Medulla oblongata (tissue), 1 donor: Measurements from ENCODE around the gene STRADA.
"Not testable (repeated sequence)": the region's sequence is repeated elsewhere in the genome, so short reads cannot be mapped to it uniquely, and the experiment has no call there.

Source experiments
- DNase-seq: peaks from one replicate; pipeline ENCODE4 v3.0.0-alpha.2; 2015; ENCODE audit errors: extremely low spot score

Gene STRADA

GRCh38 chr17:63754046-63754445 is 12.4 kb upstream of the STRADA start:
- DNase-seq = no peak

GRCh38 chr17:63753215-63753614 is 11.6 kb upstream of the STRADA start:
- no peak for DNase-seq

GRCh38 chr17:63752707-63753106 is 11.1 kb upstream of the STRADA start:
- DNase-seq = no peak

GRCh38 chr17:63751806-63752205 is 10.2 kb upstream of the STRADA start:
- peak; percentile 70 for DNase-seq

- DNase-seq = no peak
Measured at GRCh38 chr17:63741143-63741407, 524 bp downstream of the STRADA start.

GRCh38 chr17:63740464-63741142 is 996 bp downstream of the STRADA start:
- DNase-seq = peak; percentile 31

GRCh38 chr17:63735691-63736090 is 5.9 kb downstream of the STRADA start:
- no peak for DNase-seq

GRCh38 chr17:63722403-63722802 is 19.2 kb downstream of the STRADA start:
- DNase-seq = no peak

- DNase-seq = not testable (repeated sequence)
Measured at GRCh38 chr17:63720194-63720593, 21.4 kb downstream of the STRADA start.

- DNase-seq = no peak
Measured at GRCh38 chr17:63718988-63719387, 22.6 kb downstream of the STRADA start.

- no peak for DNase-seq
Measured at GRCh38 chr17:63716426-63716825, 25.2 kb downstream of the STRADA start.

- no peak for DNase-seq
Measured at GRCh38 chr17:63714550-63715277, 26.9 kb downstream of the STRADA start.

- no peak for DNase-seq
Measured at GRCh38 chr17:63709110-63709509, 32.5 kb downstream of the STRADA start.

GRCh38 chr17:63707151-63707550 is 34.4 kb downstream of the STRADA start:
- no peak for DNase-seq

GRCh38 chr17:63706336-63707082 is 35.1 kb downstream of the STRADA start:
- DNase-seq = no peak

GRCh38 chr17:63705657-63706056 is 35.9 kb downstream of the STRADA start:
- no peak for DNase-seq

- DNase-seq = no peak
Measured at GRCh38 chr17:63704836-63705235, 36.8 kb downstream of the STRADA start.

- no peak for DNase-seq
Measured at GRCh38 chr17:63704259-63704576, 37.4 kb downstream of the STRADA start.

- no peak for DNase-seq
Measured at GRCh38 chr17:63703556-63704258, 37.9 kb downstream of the STRADA start.

GRCh38 chr17:63703029-63703428 is 38.6 kb downstream of the STRADA start:
- DNase-seq = no peak

GRCh38 chr17:63702721-63703015 is 38.9 kb downstream of the STRADA start:
- DNase-seq = no peak

- DNase-seq = no peak
Measured at GRCh38 chr17:63701868-63702720, 39.5 kb downstream of the STRADA start.
